HEK293 (cell line): ENCODE data around the gene TTLL4.

Experiments
- BCL11B ChIP-seq: fragments of 450-650 bp; formaldehyde crosslinking; IDR thresholded peaks from 2 replicates; pipeline ENCODE4 v1.5.1; 2016; ENCODE audit warnings: low read depth, missing biosample characterization, missing genetic modification characterization
- BCL6B ChIP-seq: fragments of 450-650 bp; formaldehyde crosslinking; IDR thresholded peaks from 2 replicates; pipeline ENCODE4 v1.5.1; 2017; ENCODE audit warnings: missing biosample characterization, missing genetic modification characterization
- HOXA7 ChIP-seq: sonication (generic); formaldehyde crosslinking; IDR thresholded peaks from 2 replicates; pipeline ENCODE4 v1.8.1; 2022; ENCODE audit warnings: missing genetic modification reagents, borderline replicate concordance
- INSM2 ChIP-seq: fragments of 450-650 bp; formaldehyde crosslinking; IDR thresholded peaks from 2 replicates; pipeline ENCODE4 v1.5.1; 2016; ENCODE audit warnings: missing biosample characterization, missing genetic modification characterization
- KLF1 ChIP-seq: fragments of 450-650 bp; formaldehyde crosslinking; IDR thresholded peaks from 2 replicates; pipeline ENCODE4 v1.5.1; 2016; ENCODE audit warnings: missing biosample characterization, missing genetic modification characterization
- KLF10 ChIP-seq: fragments of 450-650 bp; IDR thresholded peaks from 2 replicates; pipeline ENCODE4 v1.5.1; 2018; ENCODE audit warnings: missing biosample characterization, mild to moderate bottlenecking, missing genetic modification characterization
- KLF7 ChIP-seq: fragments of 450-650 bp; formaldehyde crosslinking; IDR thresholded peaks from 2 replicates; pipeline ENCODE4 v1.5.1; 2016; ENCODE audit warnings: missing biosample characterization, missing genetic modification characterization, borderline replicate concordance
- MEIS1 ChIP-seq: sonication (generic); formaldehyde crosslinking; IDR thresholded peaks from 2 replicates; pipeline ENCODE4 v1.8.1; 2022; ENCODE audit warnings: missing genetic modification reagents, mild to moderate bottlenecking, borderline replicate concordance
- MYNN ChIP-seq: fragments of 450-650 bp; formaldehyde crosslinking; IDR thresholded peaks from 2 replicates; pipeline ENCODE4 v1.5.1; 2016; ENCODE audit warnings: missing biosample characterization, missing genetic modification characterization, borderline replicate concordance
- PATZ1 ChIP-seq: fragments of 450-650 bp; formaldehyde crosslinking; IDR thresholded peaks from 2 replicates; pipeline ENCODE4 v1.5.1; 2016; ENCODE audit warnings: missing biosample characterization, missing genetic modification characterization
- REST ChIP-seq: fragments of 450-650 bp; formaldehyde crosslinking; IDR thresholded peaks from 2 replicates; pipeline ENCODE4 v1.5.1; 2016; ENCODE audit warnings: missing biosample characterization, missing genetic modification characterization
- TRIM28 ChIP-seq: IDR thresholded peaks from 2 replicates; pipeline ENCODE4 v1.6.1; 2011; ENCODE audit warnings: low read length, control low read depth, borderline replicate concordance
- ZFP69B ChIP-seq: fragments of 450-650 bp; formaldehyde crosslinking; IDR thresholded peaks from 2 replicates; pipeline ENCODE4 v1.5.1; 2016; ENCODE audit warnings: missing biosample characterization, missing genetic modification characterization
- ZNF10 ChIP-seq: fragments of 450-650 bp; formaldehyde crosslinking; IDR thresholded peaks from 2 replicates; pipeline ENCODE4 v1.5.1; 2017; ENCODE audit warnings: missing biosample characterization, missing genetic modification characterization
- ZNF114 ChIP-seq: fragments of 450-650 bp; formaldehyde crosslinking; IDR thresholded peaks from 2 replicates; pipeline ENCODE4 v1.5.0; 2017; ENCODE audit warnings: missing biosample characterization, missing genetic modification characterization
- ZNF302 ChIP-seq: fragments of 450-650 bp; formaldehyde crosslinking; IDR thresholded peaks from 2 replicates; pipeline ENCODE4 v1.5.1; 2016; ENCODE audit warnings: missing biosample characterization, missing genetic modification characterization, low read depth
- ZNF335 ChIP-seq: fragments of 450-650 bp; formaldehyde crosslinking; conservative IDR thresholded peaks from 2 replicates; pipeline ENCODE4 v1.5.1; 2016; ENCODE audit warnings: missing biosample characterization, missing genetic modification characterization
- ZNF37A ChIP-seq: fragments of 450-650 bp; IDR thresholded peaks from 2 replicates; pipeline ENCODE4 v1.5.1; 2018; ENCODE audit warnings: missing biosample characterization, missing genetic modification characterization
- ZNF423 ChIP-seq: fragments of 450-650 bp; formaldehyde crosslinking; IDR thresholded peaks from 2 replicates; pipeline ENCODE4 v1.5.1; 2016; ENCODE audit warnings: missing biosample characterization, missing genetic modification characterization
- ZNF514 ChIP-seq: fragments of 450-650 bp; formaldehyde crosslinking; IDR thresholded peaks from 2 replicates; pipeline ENCODE4 v1.5.1; 2016; ENCODE audit warnings: missing biosample characterization, missing genetic modification characterization
- ZNF548 ChIP-seq: fragments of 450-650 bp; formaldehyde crosslinking; IDR thresholded peaks from 2 replicates; pipeline ENCODE4 v1.5.1; 2016; ENCODE audit warnings: missing biosample characterization, missing genetic modification characterization
- ZNF664 ChIP-seq: fragments of 450-650 bp; formaldehyde crosslinking; IDR thresholded peaks from 2 replicates; pipeline ENCODE4 v1.5.1; 2016; ENCODE audit warnings: missing biosample characterization, missing genetic modification characterization
- ZNF792 ChIP-seq: fragments of 450-650 bp; formaldehyde crosslinking; IDR thresholded peaks from 2 replicates; pipeline ENCODE4 v1.5.1; 2016; ENCODE audit warnings: missing biosample characterization, missing genetic modification characterization
- ZNF843 ChIP-seq: fragments of 450-650 bp; formaldehyde crosslinking; IDR thresholded peaks from 2 replicates; pipeline ENCODE4 v1.5.1; 2016; ENCODE audit warnings: missing biosample characterization, missing genetic modification characterization
- TF ChIP-seq, protein P1 (sequence below): IDR thresholded peaks from 2 replicates; pipeline ENCODE4 v1.6.1; 2011; ENCODE audit warnings: mild to moderate bottlenecking, low read depth, low read length, borderline replicate concordance
- TF ChIP-seq, protein P2 (sequence below): fragments of 450-650 bp; formaldehyde crosslinking; IDR thresholded peaks from 2 replicates; pipeline ENCODE4 v1.5.1; 2016; ENCODE audit warnings: missing biosample characterization, missing genetic modification characterization, borderline replicate concordance

TTLL4 gene

DNA sequence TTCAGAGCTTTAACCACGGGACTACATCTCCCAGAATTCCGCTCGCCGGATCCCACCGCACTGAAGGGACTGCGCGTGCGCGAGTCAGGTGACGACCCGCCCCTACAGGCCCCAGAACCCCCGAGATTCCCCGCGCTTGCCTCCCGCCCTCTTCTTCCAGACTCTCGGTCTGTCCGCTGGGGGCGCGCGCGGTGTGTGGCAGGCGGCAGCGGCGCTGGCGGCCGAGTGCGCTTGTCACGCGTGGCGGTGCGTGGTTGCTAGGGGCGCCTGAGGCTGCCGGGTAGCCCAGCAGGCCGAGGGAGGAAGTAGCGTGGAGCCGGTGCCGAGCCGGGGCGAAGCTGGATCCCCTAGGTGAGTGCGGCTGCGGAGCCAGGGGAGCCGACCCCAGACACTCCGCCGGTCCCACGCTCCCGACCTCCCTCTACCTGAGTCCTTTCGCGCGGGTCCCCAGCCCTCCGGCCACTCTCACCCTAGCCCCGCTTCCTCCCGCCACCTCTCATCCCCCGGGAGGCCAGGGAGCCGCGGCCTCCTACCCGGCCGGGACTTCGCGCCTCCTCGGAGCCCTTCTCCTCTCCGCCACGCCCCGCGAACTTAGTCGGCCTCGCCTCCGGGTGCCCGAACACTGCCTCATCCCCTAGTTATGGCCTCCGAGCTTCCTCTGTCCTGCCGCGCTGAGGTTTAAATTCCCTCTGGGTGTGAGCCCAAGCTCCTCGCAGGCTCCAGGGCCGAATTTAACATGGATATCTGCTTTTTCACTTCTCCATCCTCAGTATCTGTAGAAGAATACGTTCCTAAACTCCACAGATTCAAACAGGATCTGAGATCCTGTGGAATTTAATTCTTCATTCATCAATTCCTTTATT is at the start of gene TTLL4 (continued):
- TF ChIP-seq, protein P1, sequence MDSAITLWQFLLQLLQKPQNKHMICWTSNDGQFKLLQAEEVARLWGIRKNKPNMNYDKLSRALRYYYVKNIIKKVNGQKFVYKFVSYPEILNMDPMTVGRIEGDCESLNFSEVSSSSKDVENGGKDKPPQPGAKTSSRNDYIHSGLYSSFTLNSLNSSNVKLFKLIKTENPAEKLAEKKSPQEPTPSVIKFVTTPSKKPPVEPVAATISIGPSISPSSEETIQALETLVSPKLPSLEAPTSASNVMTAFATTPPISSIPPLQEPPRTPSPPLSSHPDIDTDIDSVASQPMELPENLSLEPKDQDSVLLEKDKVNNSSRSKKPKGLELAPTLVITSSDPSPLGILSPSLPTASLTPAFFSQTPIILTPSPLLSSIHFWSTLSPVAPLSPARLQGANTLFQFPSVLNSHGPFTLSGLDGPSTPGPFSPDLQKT, result no peak
- peak; percentile 31; the same call in 1 of the 2 replicates for TF ChIP-seq ZFP69B
- TF ChIP-seq MYNN (tag by site-specific recombination), result no peak
- TF ChIP-seq ZNF843 (tag by site-specific recombination), result peak; percentile 66
- TF ChIP-seq ZNF664 (tag by site-specific recombination), result no peak
- TF ChIP-seq MEIS1, result no peak
- no peak for TF ChIP-seq ZNF514 (tag by site-specific recombination)
- TF ChIP-seq, protein P2, sequence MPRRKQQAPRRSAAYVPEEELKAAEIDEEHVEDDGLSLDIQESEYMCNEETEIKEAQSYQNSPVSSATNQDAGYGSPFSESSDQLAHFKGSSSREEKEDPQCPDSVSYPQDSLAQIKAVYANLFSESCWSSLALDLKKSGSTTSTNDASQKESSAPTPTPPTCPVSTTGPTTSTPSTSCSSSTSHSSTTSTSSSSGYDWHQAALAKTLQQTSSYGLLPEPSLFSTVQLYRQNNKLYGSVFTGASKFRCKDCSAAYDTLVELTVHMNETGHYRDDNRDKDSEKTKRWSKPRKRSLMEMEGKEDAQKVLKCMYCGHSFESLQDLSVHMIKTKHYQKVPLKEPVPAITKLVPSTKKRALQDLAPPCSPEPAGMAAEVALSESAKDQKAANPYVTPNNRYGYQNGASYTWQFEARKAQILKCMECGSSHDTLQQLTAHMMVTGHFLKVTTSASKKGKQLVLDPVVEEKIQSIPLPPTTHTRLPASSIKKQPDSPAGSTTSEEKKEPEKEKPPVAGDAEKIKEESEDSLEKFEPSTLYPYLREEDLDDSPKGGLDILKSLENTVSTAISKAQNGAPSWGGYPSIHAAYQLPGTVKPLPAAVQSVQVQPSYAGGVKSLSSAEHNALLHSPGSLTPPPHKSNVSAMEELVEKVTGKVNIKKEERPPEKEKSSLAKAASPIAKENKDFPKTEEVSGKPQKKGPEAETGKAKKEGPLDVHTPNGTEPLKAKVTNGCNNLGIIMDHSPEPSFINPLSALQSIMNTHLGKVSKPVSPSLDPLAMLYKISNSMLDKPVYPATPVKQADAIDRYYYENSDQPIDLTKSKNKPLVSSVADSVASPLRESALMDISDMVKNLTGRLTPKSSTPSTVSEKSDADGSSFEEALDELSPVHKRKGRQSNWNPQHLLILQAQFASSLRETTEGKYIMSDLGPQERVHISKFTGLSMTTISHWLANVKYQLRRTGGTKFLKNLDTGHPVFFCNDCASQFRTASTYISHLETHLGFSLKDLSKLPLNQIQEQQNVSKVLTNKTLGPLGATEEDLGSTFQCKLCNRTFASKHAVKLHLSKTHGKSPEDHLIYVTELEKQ (tag by site-specific recombination), result 0 out of 2 replicates have a peak, but pooled peaks have one; percentile 13
- TF ChIP-seq BCL11B (tag by site-specific recombination), result no peak
- TF ChIP-seq TRIM28, result no peak
- TF ChIP-seq ZNF302 (tag by site-specific recombination), result no peak
- no peak for TF ChIP-seq HOXA7
- peak; percentile 34; the same call in 1 of the 2 replicates for TF ChIP-seq KLF10 (tag by site-specific recombination)
- TF ChIP-seq ZNF335 (tag by site-specific recombination), result peak; percentile 94
- TF ChIP-seq ZNF792, result no peak
- TF ChIP-seq ZNF114, result no peak
- TF ChIP-seq INSM2 (tag by site-specific recombination), result peak; percentile 41; the same call in 1 of the 2 replicates
- TF ChIP-seq ZNF548 (tag by site-specific recombination), result no peak
- peak; percentile 82 for TF ChIP-seq PATZ1 (tag by site-specific recombination)
- no peak for TF ChIP-seq ZNF37A (tag by site-specific recombination)
- no peak for TF ChIP-seq REST (tag by site-specific recombination)
- TF ChIP-seq KLF1 (tag by site-specific recombination), result peak; percentile 33; the same call in 1 of the 2 replicates
- no peak for TF ChIP-seq BCL6B (tag by site-specific recombination)
- TF ChIP-seq ZNF10 (tag by site-specific recombination), result 0 out of 2 replicates have a peak, but pooled peaks have one; percentile 28
- no peak for TF ChIP-seq ZNF423
- TF ChIP-seq KLF7, result no peak
